GM23338 (cell line): Measurements from ENCODE around the gene FBXO28. TPM values are rescaled to one million over a fixed set of nuclear protein-coding genes. Genes with fewer than 3 reads are reported as not detected.

ENCODE experiments used
- ATAC-seq: fragments of 200-7000 bp; cut with Tn5 transposase; 3 replicates; pipeline ENCODE4 v1.9.1; 2020
- DNase-seq: peaks from one replicate; pipeline ENCODE4 v3.0.0-alpha.2; 2015; ENCODE audit warnings: low spot score
- H2AFZ ChIP-seq: fragments of 200-600 bp; sonication (generic); 2 replicates; pipeline ENCODE4 v1.8.0; 2016; ENCODE audit warnings: antibody characterized with exemption, mild to moderate bottlenecking, moderate library complexity
- H3F3A ChIP-seq: fragments of 200-600 bp; sonication (generic); replicated peaks from 2 replicates; pipeline ENCODE4 v1.8.0; 2017; ENCODE audit warnings: antibody characterized with exemption, mixed run types, low read depth
- H3K27ac ChIP-seq: fragments of 200-600 bp; sonication (generic); 2 replicates; pipeline ENCODE4 v1.6.1; 2016; ENCODE audit warnings: low read depth
- H3K27me3 ChIP-seq: fragments of 200-600 bp; sonication (generic); 2 replicates; pipeline ENCODE4 v1.8.0; 2016; ENCODE audit warnings: mild to moderate bottlenecking, mixed run types, moderate library complexity; ENCODE audit not compliant: insufficient read depth
- H3K36me3 ChIP-seq: fragments of 200-600 bp; sonication (generic); 2 replicates; pipeline ENCODE4 v1.8.0; 2016; ENCODE audit warnings: mild to moderate bottlenecking; ENCODE audit not compliant: insufficient read depth
- H3K4me1 ChIP-seq: fragments of 200-600 bp; sonication (generic); 2 replicates; pipeline ENCODE4 v1.8.0; 2016; ENCODE audit warnings: mild to moderate bottlenecking, moderate library complexity; ENCODE audit not compliant: insufficient read depth
- H3K4me2 ChIP-seq: fragments of 200-600 bp; sonication (generic); 2 replicates; pipeline ENCODE4 v1.7.1; 2017; ENCODE audit warnings: mixed run types
- H3K4me3 ChIP-seq: fragments of 200-600 bp; sonication (generic); 2 replicates; pipeline ENCODE4 v1.6.1; 2016; ENCODE audit warnings: mixed run types
- H3K79me2 ChIP-seq: fragments of 200-600 bp; sonication (generic); replicated peaks from 2 replicates; pipeline ENCODE4 v1.8.0; 2017; ENCODE audit warnings: mild to moderate bottlenecking; ENCODE audit not compliant: insufficient read depth
- H3K9me2 ChIP-seq: fragments of 200-600 bp; sonication (generic); 2 replicates; pipeline ENCODE4 v1.8.0; 2017; ENCODE audit not compliant: insufficient read depth
- H4K20me1 ChIP-seq: fragments of 200-600 bp; sonication (generic); replicated peaks from 2 replicates; pipeline ENCODE4 v1.8.0; 2017; ENCODE audit warnings: mild to moderate bottlenecking; ENCODE audit not compliant: insufficient read depth
- H3K27ac Mint-ChIP-seq: 2 replicates; pipeline ENCODE4 v1.8.0; 2020; ENCODE audit warnings: inconsistent platforms, mild to moderate bottlenecking, moderate library complexity, mixed read lengths
- H3K27me3 Mint-ChIP-seq: 3 replicates; pipeline ENCODE4 v1.8.0; 2022; ENCODE audit warnings: low read depth, mild to moderate bottlenecking, moderate library complexity, mixed read lengths, inconsistent platforms; ENCODE audit not compliant: insufficient read depth, poor library complexity
- H3K36me3 Mint-ChIP-seq: 3 replicates; pipeline ENCODE4 v1.8.0; 2021; ENCODE audit warnings: low read depth, mild to moderate bottlenecking, inconsistent platforms, moderate library complexity, mixed read lengths
- H3K4me1 Mint-ChIP-seq: 3 replicates; pipeline ENCODE4 v1.8.0; 2020; ENCODE audit warnings: mild to moderate bottlenecking, inconsistent platforms, mixed read lengths
- H3K4me3 Mint-ChIP-seq: 3 replicates; pipeline ENCODE4 v1.8.0; 2021; ENCODE audit warnings: moderate library complexity, mild to moderate bottlenecking, inconsistent platforms, mixed read lengths
- H3K9me3 Mint-ChIP-seq: 3 replicates; pipeline ENCODE4 v1.8.0; 2020; ENCODE audit warnings: moderate library complexity, mild to moderate bottlenecking, inconsistent platforms, mixed read lengths
- CREB1 ChIP-seq: fragments of 250-450 bp; sonication (Bioruptor Pico); IDR thresholded peaks from 2 replicates; pipeline ENCODE4 v1.5.0; 2020; ENCODE audit warnings: low read depth, mild to moderate bottlenecking, moderate library complexity
- EZH2phosphoT487 ChIP-seq: fragments of 200-600 bp; sonication (generic); IDR thresholded peaks from one replicate; pipeline ENCODE4 v1.8.1; 2018; ENCODE audit warnings: antibody characterized with exemption; ENCODE audit not compliant: unreplicated experiment
- JUNB ChIP-seq: IDR thresholded peaks from one replicate; pipeline ENCODE4 v1.6.1; 2016; ENCODE audit warnings: antibody characterized with exemption; ENCODE audit not compliant: unreplicated experiment
- STAT1 ChIP-seq: IDR thresholded peaks from one replicate; pipeline ENCODE4 v1.6.1; 2016; ENCODE audit warnings: antibody characterized with exemption; ENCODE audit not compliant: unreplicated experiment
- ZNF114 ChIP-seq: fragments of 250-450 bp; sonication (Bioruptor Pico); IDR thresholded peaks from 2 replicates; pipeline ENCODE4 v1.5.0; 2020; ENCODE audit warnings: mild to moderate bottlenecking, moderate library complexity
- ZNF462 ChIP-seq: fragments of 250-450 bp; sonication (Bioruptor Pico); IDR thresholded peaks from 2 replicates; pipeline ENCODE4 v1.5.0; 2020; ENCODE audit warnings: mild to moderate bottlenecking, moderate library complexity
- polyA plus RNA-seq: library from polyadenylated mRNA; unstranded; fragments of >200 nt; fragmentation: Nextera tagmentation; extraction: Ambion mirVana; gene quantifications from 2 replicates; pipeline ENCODE4 v1.2.1, GENCODE V29; 2016
- total RNA-seq: library from RNA; depleted of rRNA; stranded (reverse); fragments of >200 nt; shearing (Covaris generic); gene quantifications from 2 replicates; pipeline ENCODE4 v1.2.3, GENCODE V29; 2014

The FBXO28 gene
- total and polyA plus RNA-seq, 2 experiments from 2014 or later: 16.9 to 45.2 TPM

GRCh38 chr1:224123136-224123535 lies 9.2 kb downstream of the FBXO28 start:
- Histone ChIP-seq H4K20me1 (peaks cover 22% of the 10 kb centered on the region), H3K9me2 (no peaks in the 10 kb centered on the region), H3K4me2 (no peak overlapping the region), H3K4me1 (no peaks in the 10 kb centered on the region), H3K4me3 (no peak overlapping the region), H3K27ac (no peak overlapping the region), H3F3A (no peaks in the 10 kb centered on the region), H3K36me3 (no peaks in the 10 kb centered on the region), H3K27me3 (no peaks in the 10 kb centered on the region), H2AFZ (no peak overlapping the region), H3K79me2 (peaks cover 100% of the 10 kb centered on the region)
- H3K27ac Mint-ChIP-seq: no peak overlapping the region
- ATAC-seq (no peak), DNase-seq (no peak)
- TF ChIP-seq JUNB (no peak), CREB1 (CRISPR knock-in tag) (no peak), ZNF462 (CRISPR knock-in tag) (no peak), STAT1 (no peak)
- H3K36me3 Mint-ChIP-seq: peaks cover 10% of the 10 kb centered on the region
- H3K4me3 Mint-ChIP-seq: no peak overlapping the region
- no peaks in the 10 kb centered on the region for H3K9me3 Mint-ChIP-seq
- H3K27me3 Mint-ChIP-seq: no peaks in the 10 kb centered on the region
- peaks cover 3% of the 10 kb centered on the region; the same call in 2 of the 3 replicates for H3K4me1 Mint-ChIP-seq

GRCh38 chr1:224124220-224124619 lies 10.3 kb downstream of the FBXO28 start:
- peaks cover 18% of the 10 kb centered on the region; the same call in 1 of the 2 replicates for H4K20me1 ChIP-seq
- H3K27ac Mint-ChIP-seq: no peak overlapping the region
- no peak for ATAC-seq
- TF ChIP-seq ZNF462 (CRISPR knock-in tag) (no peak), JUNB (no peak), EZH2phosphoT487 (no peak), ZNF114 (CRISPR knock-in tag) (no peak)

More at GRCh38 chr1:224124220-224124619, 10.3 kb downstream of the FBXO28 start:
- Histone ChIP-seq H3K79me2 (peaks cover 100% of the 10 kb centered on the region), H3K4me2 (no peak overlapping the region), H3K9me2 (no peaks in the 10 kb centered on the region), H3K36me3 (no peaks in the 10 kb centered on the region), H3K27ac (no peak overlapping the region), H3K4me3 (no peak overlapping the region), H3K4me1 (no peaks in the 10 kb centered on the region), H3F3A (no peaks in the 10 kb centered on the region), H2AFZ (no peak overlapping the region), H3K27me3 (no peaks in the 10 kb centered on the region)
- H3K9me3 Mint-ChIP-seq: no peaks in the 10 kb centered on the region
- no peak overlapping the region for H3K4me3 Mint-ChIP-seq
- no peaks in the 10 kb centered on the region for H3K27me3 Mint-ChIP-seq
- H3K4me1 Mint-ChIP-seq: peaks cover 3% of the 10 kb centered on the region; the same call in 2 of the 3 replicates
- H3K36me3 Mint-ChIP-seq: peaks cover 13% of the 10 kb centered on the region
- DNase-seq: no peak
